ENCODE results near the gene IGFBP4. TPM values are rescaled to one million over a fixed set of nuclear protein-coding genes. Genes with fewer than 3 reads are reported as not detected.

IGFBP4 gene
- total and polyA plus RNA-seq, 2 of the 13 experiments (the other 11 are each of a cell fraction or from before 2014, with no cell fraction given): 4.1 to 49.0 TPM

GRCh38 chr17:40448639-40449261, 5.5 kb downstream of the IGFBP4 start (continued):
- no peak for TF ChIP-seq PRPF4 (IDR thresholded peaks at IDR 0.05; ENCODE audit: low read depth, low read length, poor library complexity, severe bottlenecking)
- TF ChIP-seq SMC3 (IDR thresholded peaks at IDR 0.05; ENCODE audit: low read length): no peak
- no peak for TF ChIP-seq ZNF672 (CRISPR knock-in tag; IDR thresholded peaks at IDR 0.05)
- TF ChIP-seq ARID5B (CRISPR knock-in tag; IDR thresholded peaks at IDR 0.05): peak; percentile 97
- no peak for TF ChIP-seq ZNF678 (CRISPR knock-in tag; IDR thresholded peaks at IDR 0.05)
- no peak for TF ChIP-seq ZNF577 (CRISPR knock-in tag; IDR thresholded peaks at IDR 0.05; ENCODE audit: borderline replicate concordance, low read depth)
- 0 out of 2 replicates have a peak, but pooled peaks have one; percentile 17 for TF ChIP-seq ATF6 (CRISPR knock-in tag; conservative IDR thresholded peaks at IDR 0.05)
- TF ChIP-seq CHD2 (IDR thresholded peaks at IDR 0.05; ENCODE audit: low read depth, low read length): no peak
- no peak for TF ChIP-seq NR0B2 (CRISPR knock-in tag; IDR thresholded peaks at IDR 0.05)
- TF ChIP-seq RBM39 (IDR thresholded peaks at IDR 0.05; ENCODE audit: low read depth, low read length, poor library complexity, severe bottlenecking): no peak
- peak; percentile 64; the same call in 1 of the 2 replicates for TF ChIP-seq SIN3A (IDR thresholded peaks at IDR 0.05; ENCODE audit: borderline replicate concordance, low read depth, low read length)
- peak; percentile 72; the same call in 1 of the 2 replicates for TF ChIP-seq ZNF232 (CRISPR knock-in tag; IDR thresholded peaks at IDR 0.05; ENCODE audit: borderline replicate concordance)
- peak; percentile 92 for TF ChIP-seq FOXJ3 (CRISPR knock-in tag; IDR thresholded peaks at IDR 0.05; ENCODE audit: borderline replicate concordance)
- TF ChIP-seq HNF1A (IDR thresholded peaks at IDR 0.05; ENCODE audit: low read depth): peak; percentile 84
- TF ChIP-seq HNF1A (CRISPR knock-in tag; IDR thresholded peaks at IDR 0.05; ENCODE audit: borderline replicate concordance): peak; percentile 92
- TF ChIP-seq TBX2 (CRISPR knock-in tag; IDR thresholded peaks at IDR 0.05; ENCODE audit: borderline replicate concordance): peak; percentile 89; the same call in 1 of the 2 replicates

All from HepG2 (cell line).